RWPE2 (cell line): Measurements from ENCODE around the gene SERPINB12.
A peak's percentile ranks its signal among the peaks of the same experiment; 100 is the strongest.

Source experiments
- ATAC-seq: fragments of 200-7000 bp; cut with Tn5 transposase; 3 replicates; pipeline ENCODE4 v1.9.1; 2021; ENCODE audit warnings: low read depth
- DNase-seq: peaks from one replicate; pipeline ENCODE4 v3.0.0-alpha.2; 2020; ENCODE audit warnings: low spot score
- H3K27ac ChIP-seq: fragments of 450-650 bp; 2 replicates; pipeline ENCODE4 v1.5.1; 2017; ENCODE audit warnings: mild to moderate bottlenecking; ENCODE audit not compliant: poor library complexity, severe bottlenecking
- H3K27me3 ChIP-seq: fragments of 250-450 bp; sonication (Bioruptor Pico); 2 replicates; pipeline ENCODE4 v1.5.1; 2021; ENCODE audit warnings: mild to moderate bottlenecking, moderate library complexity; ENCODE audit not compliant: insufficient read depth, poor library complexity, severe bottlenecking
- H3K36me3 ChIP-seq: fragments of 250-450 bp; sonication (Bioruptor Pico); 2 replicates; pipeline ENCODE4 v1.5.1; 2020; ENCODE audit warnings: low read depth, mild to moderate bottlenecking, moderate library complexity
- H3K4me1 ChIP-seq: fragments of 250-450 bp; sonication (Bioruptor Pico); 2 replicates; pipeline ENCODE4 v1.5.1; 2021; ENCODE audit warnings: mild to moderate bottlenecking, moderate library complexity; ENCODE audit not compliant: insufficient read depth, poor library complexity, severe bottlenecking
- H3K4me3 ChIP-seq: fragments of 250-450 bp; sonication (Bioruptor Pico); 2 replicates; pipeline ENCODE4 v1.5.1; 2021; ENCODE audit warnings: mild to moderate bottlenecking, moderate library complexity; ENCODE audit not compliant: severe bottlenecking
- H3K9me3 ChIP-seq: fragments of 250-450 bp; sonication (Bioruptor Pico); 2 replicates; pipeline ENCODE4 v1.5.1; 2021; ENCODE audit warnings: mild to moderate bottlenecking, moderate library complexity; ENCODE audit not compliant: severe bottlenecking
- TF ChIP-seq, protein P1 (sequence below): fragments of 450-650 bp; IDR thresholded peaks from one replicate; pipeline ENCODE4 v1.5.1; 2017; ENCODE audit warnings: mild to moderate bottlenecking, moderate library complexity; ENCODE audit not compliant: poor library complexity, severe bottlenecking

SERPINB12 gene

GRCh38 chr18:63567825-63568224, 25.7 kb downstream of the SERPINB12 start:
- ATAC-seq (no peak), DNase-seq (no peak)
- H3K4me3 ChIP-seq = no peak overlapping the region
- no peaks in the 10 kb centered on the region for H3K4me1 ChIP-seq
- H3K9me3 ChIP-seq = no peaks in the 10 kb centered on the region
- H3K27me3 ChIP-seq = no peaks in the 10 kb centered on the region
- H3K36me3 ChIP-seq = no peaks in the 10 kb centered on the region
- H3K27ac ChIP-seq = no peak overlapping the region
- TF ChIP-seq, protein P1, sequence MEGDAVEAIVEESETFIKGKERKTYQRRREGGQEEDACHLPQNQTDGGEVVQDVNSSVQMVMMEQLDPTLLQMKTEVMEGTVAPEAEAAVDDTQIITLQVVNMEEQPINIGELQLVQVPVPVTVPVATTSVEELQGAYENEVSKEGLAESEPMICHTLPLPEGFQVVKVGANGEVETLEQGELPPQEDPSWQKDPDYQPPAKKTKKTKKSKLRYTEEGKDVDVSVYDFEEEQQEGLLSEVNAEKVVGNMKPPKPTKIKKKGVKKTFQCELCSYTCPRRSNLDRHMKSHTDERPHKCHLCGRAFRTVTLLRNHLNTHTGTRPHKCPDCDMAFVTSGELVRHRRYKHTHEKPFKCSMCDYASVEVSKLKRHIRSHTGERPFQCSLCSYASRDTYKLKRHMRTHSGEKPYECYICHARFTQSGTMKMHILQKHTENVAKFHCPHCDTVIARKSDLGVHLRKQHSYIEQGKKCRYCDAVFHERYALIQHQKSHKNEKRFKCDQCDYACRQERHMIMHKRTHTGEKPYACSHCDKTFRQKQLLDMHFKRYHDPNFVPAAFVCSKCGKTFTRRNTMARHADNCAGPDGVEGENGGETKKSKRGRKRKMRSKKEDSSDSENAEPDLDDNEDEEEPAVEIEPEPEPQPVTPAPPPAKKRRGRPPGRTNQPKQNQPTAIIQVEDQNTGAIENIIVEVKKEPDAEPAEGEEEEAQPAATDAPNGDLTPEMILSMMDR = no peak

DNA sequence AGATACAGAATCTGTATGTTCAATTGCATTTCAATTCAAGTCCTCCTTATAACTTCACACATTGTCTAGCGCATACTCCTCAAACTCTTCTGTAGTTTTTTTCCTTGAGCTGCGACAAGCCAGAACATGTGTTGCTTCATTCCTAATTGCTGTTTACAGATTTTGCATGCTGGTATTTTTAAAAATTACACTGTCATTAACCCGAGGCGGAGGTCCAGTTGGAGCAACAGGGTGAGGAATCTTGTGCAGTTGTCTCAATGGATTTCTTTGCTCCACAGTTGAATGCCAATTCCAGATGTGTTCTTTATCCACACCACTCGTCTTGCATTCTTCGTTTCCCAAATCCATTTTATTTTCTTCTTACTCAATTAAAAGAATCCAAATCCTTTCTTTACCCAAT, 28.6 kb downstream of the SERPINB12 start:
- H3K27me3 ChIP-seq = no peaks in the 10 kb centered on the region
- H3K36me3 ChIP-seq = no peaks in the 10 kb centered on the region
- TF ChIP-seq, protein P1 = no peak
- H3K9me3 ChIP-seq = no peaks in the 10 kb centered on the region
- H3K4me3 ChIP-seq = no peak overlapping the region
- H3K27ac ChIP-seq = no peak overlapping the region
- no peaks in the 10 kb centered on the region for H3K4me1 ChIP-seq
- ATAC-seq (no peak), DNase-seq (no peak)

GRCh38 chr18:63575681-63576080, 33.5 kb downstream of the SERPINB12 start:
- Histone ChIP-seq H3K27ac (no peak overlapping the region), H3K4me1 (no peaks in the 10 kb centered on the region), H3K27me3 (no peaks in the 10 kb centered on the region), H3K4me3 (no peak overlapping the region), H3K9me3 (no peaks in the 10 kb centered on the region), H3K36me3 (no peaks in the 10 kb centered on the region)
- TF ChIP-seq, protein P1 = no peak
- ATAC-seq = peak; percentile 35; the same call in 1 of the 3 replicates
- no peak for DNase-seq

- ATAC-seq (0 out of 3 replicates have a peak, but pooled peaks have one; percentile 33), DNase-seq (no peak)
- H3K9me3 ChIP-seq = no peaks in the 10 kb centered on the region
Measured at GRCh38 chr18:63578357-63578958, 36.3 kb downstream of the SERPINB12 start.

DNA sequence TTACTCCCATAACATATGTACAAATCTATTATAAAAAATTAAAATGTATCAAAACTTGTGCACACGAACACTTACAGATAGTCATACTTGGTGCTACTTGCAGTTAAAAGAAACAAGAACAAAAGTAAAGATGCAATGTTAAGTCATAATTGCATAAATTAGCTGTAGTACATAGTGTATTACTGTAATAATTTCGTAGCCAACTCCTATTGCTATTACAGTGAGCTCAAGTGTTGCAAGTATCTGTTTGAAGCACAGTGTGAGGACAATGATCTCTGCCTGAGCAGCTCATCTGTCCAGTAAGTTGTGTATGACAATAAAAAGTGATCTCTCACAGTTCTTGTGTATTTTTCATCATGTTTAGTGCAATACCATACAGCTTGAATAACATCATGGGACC, 37.4 kb downstream of the SERPINB12 start:
- Histone ChIP-seq H3K9me3 (no peaks in the 10 kb centered on the region), H3K4me1 (peaks cover 9% of the 10 kb centered on the region), H3K27me3 (no peaks in the 10 kb centered on the region), H3K4me3 (no peak overlapping the region), H3K36me3 (no peaks in the 10 kb centered on the region), H3K27ac (no peak overlapping the region)
- DNase-seq = no peak
- TF ChIP-seq, protein P1 = no peak
- no peak for ATAC-seq

More at GRCh38 chr18:63578357-63578958, 36.3 kb downstream of the SERPINB12 start:
- Histone ChIP-seq H3K27me3 (no peaks in the 10 kb centered on the region), H3K4me1 (no peaks in the 10 kb centered on the region), H3K27ac (no peak overlapping the region), H3K4me3 (no peak overlapping the region), H3K36me3 (no peaks in the 10 kb centered on the region)
- TF ChIP-seq, protein P1 = peak; percentile 88
